Umbilical cord (tissue), 2 donors: Measurements from ENCODE around the gene SRMS. TPM values are rescaled to one million over a fixed set of nuclear protein-coding genes. Genes with fewer than 3 reads are reported as not detected.

Experiments used
- DNase-seq: peaks from one replicate; pipeline ENCODE4 v3.0.0-alpha.2; 2015; ENCODE audit warnings: low spot score
- total RNA-seq: library from RNA; depleted of rRNA; stranded (reverse); fragments of >200 nt; gene quantifications from one replicate; pipeline ENCODE4 v1.2.3, GENCODE V29; 2014; ENCODE audit warnings: low replicate concordance; ENCODE audit not compliant: insufficient read depth

Gene SRMS, protein sequence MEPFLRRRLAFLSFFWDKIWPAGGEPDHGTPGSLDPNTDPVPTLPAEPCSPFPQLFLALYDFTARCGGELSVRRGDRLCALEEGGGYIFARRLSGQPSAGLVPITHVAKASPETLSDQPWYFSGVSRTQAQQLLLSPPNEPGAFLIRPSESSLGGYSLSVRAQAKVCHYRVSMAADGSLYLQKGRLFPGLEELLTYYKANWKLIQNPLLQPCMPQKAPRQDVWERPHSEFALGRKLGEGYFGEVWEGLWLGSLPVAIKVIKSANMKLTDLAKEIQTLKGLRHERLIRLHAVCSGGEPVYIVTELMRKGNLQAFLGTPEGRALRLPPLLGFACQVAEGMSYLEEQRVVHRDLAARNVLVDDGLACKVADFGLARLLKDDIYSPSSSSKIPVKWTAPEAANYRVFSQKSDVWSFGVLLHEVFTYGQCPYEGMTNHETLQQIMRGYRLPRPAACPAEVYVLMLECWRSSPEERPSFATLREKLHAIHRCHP
- total RNA-seq = not detected

DNA sequence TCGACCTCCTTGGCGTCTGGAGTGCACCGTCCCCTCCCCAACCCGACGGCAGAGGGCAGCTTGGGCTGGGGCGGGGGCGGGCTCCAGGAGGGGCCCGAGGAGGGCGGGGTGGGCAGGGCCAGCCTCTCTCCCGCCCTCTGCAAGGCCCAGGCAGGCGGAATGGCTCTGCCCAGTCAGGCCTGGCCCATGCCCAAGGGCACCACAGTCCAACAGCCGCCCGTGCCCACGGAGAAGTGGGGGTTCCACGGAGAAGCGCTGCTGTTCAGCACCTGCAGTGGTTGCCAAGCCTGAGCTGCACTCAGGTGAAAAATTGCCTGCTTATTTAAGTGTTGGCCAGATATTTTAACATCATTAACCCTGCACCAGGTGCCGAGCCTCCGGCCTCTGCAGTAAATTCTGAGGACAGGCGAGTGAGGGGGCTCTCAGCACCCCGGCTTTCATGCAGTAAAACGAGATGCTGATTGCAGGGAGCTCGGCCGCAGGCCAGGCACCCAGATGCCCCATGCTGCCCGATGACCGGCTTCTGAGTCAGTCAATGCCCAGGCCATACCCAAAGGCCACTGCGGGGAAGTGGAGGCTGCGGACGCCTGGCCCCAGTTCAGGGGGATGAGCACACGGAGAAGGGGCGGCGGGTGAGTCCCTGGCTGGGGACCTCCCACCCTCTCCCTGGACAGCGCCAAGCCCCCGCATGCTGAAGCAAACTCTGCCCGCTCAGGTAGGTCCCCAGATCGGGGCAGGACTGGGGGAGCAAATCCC is at the start of gene SRMS:
SRMS (minus strand) TSS at position 25 of the 756 bp plus-strand sequence. CDS start 286 bp downstream, outside the sequence.
- DNase-seq = no peak

DNA sequence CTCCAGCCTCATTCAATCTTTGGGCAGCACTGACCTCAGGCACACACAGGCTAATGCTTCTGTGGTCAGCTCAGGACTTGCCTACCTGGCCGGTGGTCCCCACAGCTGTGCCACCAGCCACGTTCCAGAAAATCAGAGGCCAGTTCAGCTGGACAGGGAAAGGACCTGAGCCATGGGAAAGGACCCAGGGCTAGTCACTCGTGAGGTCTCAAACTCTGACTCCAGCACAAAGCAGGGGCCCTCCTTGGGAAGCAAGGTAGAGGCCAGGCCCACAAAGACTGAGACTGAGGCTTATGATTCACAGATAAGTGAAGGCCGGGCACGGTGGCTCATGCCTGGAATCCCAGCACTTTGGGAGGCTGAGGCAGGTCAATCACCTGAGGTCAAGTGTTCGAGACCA is 48.9 kb upstream of the SRMS start:
- no peak for DNase-seq

DNA sequence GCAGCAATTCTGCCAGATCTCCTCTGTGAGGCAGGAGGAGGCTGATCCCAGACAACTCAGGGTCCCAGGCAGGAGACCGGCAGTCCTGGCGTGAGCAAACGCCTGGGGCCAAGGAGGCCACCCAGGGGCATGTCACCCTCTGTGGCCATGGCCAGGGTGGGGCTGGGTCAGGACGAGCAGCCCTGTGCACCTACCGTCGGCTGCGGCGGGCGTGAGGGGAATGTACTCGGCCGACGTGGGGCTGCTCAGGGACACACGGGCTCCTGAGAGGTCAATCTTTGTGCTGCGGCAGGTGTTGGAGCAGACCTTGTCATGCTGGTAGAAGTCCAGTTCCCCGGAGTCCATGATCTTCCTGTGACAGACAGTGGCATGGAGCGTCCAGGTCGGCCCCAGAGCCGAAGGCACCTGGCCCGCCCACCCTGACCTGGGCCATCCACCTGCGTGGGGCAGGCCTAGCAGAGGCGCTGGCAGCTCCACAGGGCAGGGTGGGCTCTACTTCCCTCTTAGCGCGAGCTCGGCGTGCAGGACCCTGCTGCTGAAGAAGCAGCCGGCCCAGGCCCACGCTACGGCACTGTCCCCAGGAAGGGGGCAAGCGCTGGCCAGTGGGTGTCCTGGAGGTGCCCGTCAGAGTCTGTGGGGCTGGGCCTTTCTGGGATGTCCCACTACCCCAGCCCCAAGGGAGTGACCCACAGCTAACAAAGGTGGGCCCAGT is 48.0 kb upstream of the SRMS start:
- DNase-seq = no peak

DNA sequence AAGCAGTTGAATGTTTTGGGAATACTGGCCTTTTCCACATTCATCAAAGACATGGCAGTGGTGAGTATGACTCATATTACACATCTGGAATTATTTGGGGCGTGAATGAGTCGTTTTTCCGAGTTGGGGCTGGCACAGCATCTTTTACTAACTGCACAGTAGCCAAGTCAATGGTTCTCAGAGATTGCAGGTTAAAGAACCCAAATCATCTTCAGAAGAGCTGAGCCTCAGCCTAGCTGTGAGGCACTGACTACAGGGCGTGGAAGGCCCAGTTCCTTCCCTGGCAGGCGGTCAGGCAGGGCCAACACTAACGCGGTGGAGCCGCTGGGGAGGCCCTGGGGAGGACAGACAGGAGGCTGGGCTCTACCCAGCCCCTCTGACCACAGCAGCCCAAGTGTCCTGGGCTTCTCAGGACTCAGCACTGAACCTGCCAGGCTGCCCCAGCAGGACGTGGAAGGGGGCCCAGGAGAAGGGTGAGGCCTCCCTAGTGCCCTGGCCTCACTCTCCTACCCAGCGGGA is 46.6 kb upstream of the SRMS start:
- no peak for DNase-seq

DNA sequence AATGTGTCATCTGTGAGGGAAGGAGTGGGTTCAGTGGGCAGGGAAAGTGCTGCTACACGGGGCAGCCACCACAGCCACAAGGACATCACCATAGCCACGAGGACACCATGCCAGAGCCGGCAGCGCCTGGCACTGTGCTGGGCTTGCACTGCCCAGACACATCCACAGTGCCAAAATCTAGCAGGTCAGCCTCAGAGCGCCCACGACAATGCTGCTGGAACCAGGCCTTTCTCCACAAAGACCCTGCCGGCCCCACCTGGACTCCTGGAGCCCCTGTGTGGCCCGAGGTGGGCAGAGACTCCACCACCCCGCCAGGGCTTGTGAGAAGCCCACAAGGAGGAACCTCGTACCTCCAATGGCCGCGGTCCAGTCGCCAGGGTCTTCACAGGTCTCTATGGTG is 45.1 kb upstream of the SRMS start:
- DNase-seq = no peak

DNA sequence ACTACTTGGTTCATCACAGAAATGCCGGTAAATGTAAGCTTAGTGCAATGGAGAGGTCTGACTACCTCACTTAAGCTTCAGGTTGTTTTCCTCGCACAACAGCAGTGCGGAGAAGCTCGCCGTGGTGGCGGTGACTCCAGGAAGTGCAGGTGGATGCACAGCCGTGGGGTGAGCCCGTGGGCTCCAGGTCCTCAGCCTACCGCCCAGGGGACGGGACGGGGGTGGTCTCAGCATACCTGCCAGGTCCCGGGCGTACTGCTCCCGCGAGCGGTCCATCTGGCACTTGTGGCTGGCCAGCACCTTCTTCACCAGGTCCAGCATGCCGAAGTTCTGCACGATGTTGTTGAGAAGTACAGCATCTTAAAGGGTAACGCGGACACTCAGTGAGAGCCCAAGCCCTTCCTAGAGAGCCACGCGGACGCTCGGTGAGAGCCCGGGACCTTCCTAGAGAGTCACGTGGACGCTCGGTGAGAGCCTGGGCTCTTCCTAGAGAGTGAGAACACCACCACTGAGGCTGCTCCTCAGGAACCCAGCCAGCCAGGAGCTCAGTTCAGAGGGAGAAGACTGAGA is 44.3 kb upstream of the SRMS start:
- no peak for DNase-seq

DNA sequence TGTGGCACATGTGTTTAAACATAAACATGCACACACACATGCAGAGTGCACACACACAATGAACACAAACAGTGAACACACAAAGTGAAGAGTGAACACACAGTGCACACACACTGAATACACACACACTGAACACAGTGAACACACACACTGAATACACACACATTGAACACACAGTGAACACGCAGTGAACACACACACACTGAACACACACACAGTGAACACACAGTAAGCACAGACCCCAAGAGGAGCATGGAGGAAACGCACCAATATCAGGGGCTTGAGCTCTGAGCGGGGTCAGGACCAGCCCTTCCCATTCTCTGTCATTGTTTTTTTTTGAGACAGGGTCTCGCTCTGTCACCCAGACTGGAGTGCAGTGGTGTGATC is 43.6 kb upstream of the SRMS start:
- DNase-seq = no peak

DNA sequence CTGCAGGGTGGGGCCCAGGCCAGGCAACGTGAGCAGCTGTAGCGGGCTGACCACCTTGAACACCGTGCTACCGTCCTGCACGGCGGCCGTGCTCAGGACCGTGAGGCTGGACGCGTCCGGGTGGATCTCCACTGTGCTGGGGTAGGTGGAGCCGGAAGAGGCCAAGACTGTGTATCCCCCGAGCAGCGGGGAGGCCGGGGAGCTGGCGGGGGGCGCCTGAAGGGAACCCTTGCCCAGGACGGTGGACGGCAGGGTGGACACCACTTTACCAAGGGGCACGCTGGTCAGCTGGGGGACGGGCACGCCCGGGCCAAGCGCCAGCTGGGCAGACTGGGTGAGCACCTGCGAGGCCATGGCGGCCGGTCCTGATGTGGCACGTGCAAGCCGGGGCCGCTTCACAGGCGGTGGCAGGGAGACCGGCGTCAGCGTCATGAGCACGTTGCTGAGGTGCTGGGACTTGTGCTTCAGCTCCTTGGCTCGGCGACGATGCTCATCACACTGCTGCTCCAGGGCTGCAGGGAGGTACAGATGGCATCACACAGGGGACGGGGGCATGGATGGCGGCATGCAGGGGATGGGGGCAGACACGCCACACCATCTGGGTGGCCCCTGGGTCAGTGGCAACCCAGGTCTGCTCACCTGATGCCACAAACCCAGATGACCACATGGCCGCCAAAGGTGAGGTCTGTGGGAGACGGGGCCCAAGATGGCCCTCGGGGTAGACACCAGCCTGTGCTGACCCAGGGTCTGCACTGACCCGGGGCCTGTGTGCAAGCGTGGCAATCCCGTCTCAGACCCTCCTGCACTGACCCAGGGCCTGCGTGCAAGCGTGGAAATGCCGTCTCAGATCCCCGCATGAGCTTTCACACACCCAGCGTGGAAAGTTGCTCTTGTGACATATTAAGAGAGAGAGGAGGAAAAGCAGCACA is 42.9 kb upstream of the SRMS start:
- DNase-seq = no peak

DNA sequence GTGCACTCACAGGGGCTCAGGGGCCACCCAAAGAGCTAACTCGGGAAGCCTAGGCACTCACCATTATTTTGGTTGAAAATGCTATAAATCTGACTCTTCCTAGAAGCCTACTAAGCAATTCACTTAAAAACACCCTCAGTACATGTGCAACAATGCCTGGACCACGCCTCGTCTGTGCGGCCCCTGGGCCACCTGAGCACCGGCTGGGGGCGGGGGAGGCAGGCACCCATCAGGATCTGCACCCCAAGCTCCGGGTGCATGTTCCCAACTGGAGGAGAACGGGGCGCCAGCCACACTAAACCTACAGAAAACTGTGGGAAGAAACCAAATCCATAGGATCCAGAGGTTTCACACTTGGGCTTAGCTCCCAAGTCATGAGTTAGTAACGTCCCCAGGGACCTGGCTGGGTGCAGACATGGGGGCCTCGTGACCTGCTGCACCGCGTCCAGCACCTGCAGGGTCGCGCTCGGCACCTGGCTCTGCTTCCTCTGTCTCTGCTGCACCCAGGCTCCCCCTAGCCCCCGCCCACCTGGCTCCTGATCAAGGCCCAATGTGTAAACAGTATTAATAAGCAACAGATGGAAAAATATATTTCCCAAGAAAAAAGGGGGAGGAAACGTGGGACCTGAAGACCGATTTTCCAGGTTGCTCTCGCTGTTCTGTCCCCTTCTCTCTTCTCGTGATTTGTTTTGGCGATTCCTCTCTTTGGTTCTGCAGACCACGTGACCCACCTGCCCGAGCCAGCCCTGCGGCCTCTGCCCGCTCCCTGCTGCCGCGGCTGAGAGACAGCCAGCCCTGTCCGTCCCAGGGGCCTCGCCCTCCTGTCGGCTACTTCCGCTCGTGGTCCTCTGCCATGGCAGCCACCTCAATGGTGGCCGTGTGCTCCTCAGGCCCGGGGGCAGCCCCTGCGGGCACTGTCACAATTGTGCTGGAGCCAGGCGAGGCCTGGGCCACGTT is 42.0 kb upstream of the SRMS start:
- DNase-seq = no peak

DNA sequence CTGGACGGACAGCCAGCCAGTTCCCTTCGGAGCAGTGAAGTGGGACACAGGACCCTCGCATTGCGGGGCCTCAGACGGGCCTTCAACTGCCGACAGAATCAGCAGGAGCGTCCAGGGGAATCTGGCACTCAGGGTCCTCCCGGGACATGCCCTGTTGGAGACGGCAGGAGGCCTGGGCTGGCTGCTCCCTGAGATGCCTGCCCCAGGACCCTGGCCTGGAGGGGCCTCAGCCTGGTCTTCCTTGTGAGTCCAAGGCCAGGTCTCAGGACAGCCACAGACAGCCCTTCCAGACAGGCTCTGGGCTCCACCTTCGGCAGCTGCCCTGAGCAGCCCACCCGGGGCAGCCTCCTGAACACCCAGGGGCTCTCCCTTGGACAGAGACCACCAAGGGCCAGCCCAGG is 41.1 kb upstream of the SRMS start:
- no peak for DNase-seq

DNA sequence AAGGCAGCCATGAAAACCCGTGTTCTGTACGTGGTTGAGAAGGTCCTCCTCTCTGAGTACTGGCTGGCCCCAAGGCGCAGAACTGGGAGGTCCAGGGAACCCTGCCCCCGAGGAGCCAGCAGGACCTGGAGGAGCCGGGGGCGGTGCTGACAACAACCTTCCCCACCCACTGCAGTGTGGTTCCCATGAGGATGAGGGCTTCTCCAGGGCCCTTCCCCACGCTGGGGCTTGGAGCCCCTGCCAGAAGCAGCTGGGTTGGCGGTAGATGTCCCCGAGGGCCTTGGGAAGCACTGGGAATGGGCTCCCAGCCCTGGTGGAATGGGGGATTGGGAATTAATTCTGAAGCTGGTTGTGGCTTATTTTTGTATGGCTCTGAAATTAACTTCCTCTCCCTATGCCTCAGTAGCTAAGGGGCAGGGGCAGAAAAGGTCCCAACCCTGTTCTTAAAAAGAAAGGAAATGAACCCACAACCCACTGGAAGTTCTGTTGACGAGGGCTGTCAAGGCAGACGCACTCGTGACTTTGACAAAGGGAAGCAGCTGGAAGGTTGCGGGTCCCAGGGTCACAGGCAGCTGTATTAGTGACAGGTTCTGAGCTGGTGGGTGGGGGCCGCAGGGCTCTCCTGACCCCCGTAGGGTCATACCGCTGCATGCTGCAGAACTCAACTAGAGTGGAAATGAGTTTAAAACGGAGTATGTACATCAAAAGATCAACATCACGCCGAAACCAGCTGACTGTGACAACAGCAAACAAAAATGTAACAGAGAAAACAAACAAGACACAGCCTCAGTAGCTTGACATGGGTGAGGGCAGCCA is 40.4 kb upstream of the SRMS start:
- DNase-seq = no peak

DNA sequence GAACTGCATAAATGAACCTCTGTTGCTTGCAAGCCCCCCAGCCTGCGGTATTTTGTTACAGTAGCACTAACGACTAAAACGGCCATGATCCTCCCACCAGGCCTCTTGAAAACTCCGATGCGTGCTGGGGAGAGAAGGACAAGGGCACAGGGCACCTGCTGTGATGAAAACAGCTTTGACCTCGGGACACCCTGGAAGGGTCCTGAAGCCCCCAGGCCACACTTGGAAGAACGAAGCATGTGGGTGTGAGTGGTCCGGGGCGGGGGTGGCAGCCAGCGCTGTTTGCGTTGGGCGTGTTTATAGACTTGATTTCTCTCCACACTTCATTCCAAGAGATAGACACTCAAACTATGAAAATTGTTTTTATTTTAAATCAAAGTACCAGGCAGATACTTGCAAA is 39.7 kb upstream of the SRMS start:
- DNase-seq = no peak

DNA sequence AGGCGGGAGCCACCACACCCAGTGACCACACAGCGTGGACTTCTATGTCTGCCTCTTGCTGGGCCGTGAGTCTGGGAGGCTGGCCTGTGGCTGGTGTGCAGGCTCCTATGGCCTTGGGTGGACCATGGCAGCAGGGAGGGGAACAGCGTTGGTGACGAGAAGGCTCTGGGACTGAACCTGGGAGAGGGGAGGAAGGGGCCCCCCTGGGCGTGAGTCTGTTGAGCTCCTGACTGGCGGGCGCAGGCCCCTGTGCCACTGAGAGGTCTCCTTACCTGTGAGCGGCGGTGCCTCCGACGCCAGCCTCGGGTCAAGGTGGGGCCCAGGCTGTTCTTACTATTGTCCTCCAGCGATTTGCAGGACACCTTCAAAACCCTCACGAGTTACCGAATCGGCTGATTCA is 39.2 kb upstream of the SRMS start:
- no peak for DNase-seq

DNA sequence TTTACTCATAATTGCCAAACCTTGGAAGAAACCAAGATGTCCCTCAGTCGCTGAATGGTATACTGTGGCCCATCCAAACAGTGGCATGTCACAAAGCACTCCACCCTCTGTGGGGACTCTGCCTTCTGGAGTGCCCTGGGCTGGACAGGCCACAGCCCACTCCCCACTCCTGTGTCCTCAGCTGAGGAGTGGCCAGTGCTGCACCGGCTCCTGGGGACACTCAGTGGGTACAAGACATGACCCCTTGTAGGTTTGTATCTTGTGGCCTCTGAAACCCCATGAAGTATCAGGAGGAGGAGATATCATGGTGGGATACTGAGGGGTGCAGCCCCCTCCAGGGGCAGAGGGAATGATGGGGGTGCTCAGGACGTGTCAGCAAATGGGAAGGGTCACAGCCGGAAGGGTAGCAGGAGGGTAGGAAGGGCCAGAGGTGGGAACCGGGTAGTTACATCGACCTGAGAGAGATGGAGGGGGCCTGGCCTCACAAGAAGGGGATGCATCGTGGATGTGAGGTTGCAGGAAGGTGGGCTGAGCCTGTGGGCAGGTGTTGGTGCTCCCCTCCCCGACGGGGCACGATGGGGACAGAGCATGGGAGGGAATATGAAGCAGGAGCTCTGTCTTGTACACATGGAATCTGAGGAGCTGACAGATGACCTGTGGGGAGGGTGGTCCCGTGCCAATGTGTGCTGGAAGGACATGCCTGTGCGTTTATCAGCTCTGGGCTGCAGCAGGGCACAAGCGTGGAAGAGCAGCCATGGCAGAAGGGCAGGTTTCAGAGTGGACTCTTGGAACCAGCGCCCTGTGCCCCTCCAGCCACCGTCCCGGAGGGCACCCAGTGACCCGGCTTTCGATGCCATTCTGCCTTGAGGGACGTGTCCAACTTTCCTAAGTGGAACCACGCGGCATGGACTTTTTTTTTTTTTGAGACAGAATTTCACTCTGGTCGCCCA is 38.3 kb upstream of the SRMS start:
- DNase-seq = no peak

DNA sequence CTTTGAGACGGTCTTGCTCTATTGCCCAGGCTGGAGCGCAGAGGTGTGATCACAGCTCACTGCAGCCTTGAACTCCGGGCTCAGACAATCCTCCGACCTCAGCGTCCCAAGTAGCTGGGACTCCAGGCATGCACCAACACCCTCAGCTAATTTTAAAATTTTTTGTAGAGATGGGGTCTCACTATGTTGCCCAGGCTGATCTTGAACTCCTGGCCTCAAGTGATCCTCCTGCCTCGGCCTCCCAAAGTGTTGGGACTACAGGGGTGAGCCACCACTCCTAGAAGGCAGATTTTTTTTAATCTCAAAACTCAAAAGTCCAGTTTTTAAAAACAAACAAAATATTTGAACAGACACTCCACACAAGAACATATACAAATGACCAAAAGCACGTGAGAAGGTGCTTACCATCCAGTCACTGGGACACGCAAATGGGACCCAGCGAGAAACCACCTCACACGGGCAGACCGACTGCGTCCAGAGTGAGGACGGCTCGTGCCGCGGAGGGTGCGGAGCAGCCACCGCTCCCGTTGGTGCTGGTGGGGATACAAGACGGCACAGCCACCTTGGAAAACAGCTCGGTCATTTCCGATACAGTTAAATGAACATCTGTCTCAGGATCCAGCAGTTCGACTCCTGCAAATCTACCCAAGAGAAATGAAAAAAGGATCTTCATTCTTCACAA is 35.0 kb upstream of the SRMS start:
- DNase-seq = no peak

DNA sequence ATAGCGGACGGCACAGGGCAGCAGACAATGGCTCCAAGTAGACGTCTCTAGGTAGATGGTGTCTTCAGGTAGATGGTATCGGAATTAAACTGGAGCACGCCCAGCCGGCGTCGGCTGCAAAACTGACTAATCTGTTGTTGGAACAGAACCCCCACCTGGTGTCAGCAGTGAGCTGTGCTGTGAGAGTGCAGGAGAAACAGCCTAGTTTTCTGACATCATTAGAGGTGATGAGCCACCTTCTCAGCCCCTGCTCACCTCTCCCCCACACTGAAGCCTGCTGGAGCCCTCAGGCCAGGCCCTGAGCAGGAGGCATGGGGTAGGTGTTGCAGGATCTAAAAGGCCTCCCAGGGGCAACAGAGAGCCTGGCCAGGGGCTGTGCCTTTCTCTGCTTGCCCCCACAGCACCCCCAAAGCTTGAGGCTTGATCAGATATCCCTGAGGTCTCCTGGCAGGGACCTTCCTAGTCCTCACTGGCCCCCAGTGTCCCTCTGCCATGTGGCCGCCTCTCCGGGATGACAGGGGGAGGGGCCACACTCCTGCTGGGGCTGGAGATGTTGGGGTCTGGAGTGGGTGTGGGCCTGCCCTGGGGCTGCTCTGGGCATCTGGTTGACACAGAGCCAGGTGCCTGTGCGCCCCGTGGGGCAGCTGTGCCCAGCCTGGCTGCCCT is 33.4 kb upstream of the SRMS start:
- DNase-seq = peak; percentile 20
